Neural cell (in vitro differentiated cells): ENCODE measurements around the gene EHD1. TPM values are rescaled to one million over a fixed set of nuclear protein-coding genes. Genes with fewer than 3 reads are reported as not detected.

ENCODE experiments used
- H2AFZ ChIP-seq: fragments of 200-600, 300-800 bp; sonication (generic), shearing (Covaris generic); 2 replicates; pipeline ENCODE4 v1.6.0; 2014; ENCODE audit warnings: low read depth, mild to moderate bottlenecking, antibody characterized with exemption, low read length, moderate library complexity
- H3F3A ChIP-seq: fragments of 200-600 bp; shearing (Covaris generic); 2 replicates; pipeline ENCODE4 v1.6.1; 2016; ENCODE audit warnings: mild to moderate bottlenecking, moderate library complexity, mixed read lengths, antibody characterized with exemption, low read length; ENCODE audit not compliant: insufficient read depth, poor library complexity, severe bottlenecking
- H3K27ac ChIP-seq: fragments of 200-600, 300-800 bp; sonication (generic), shearing (Covaris generic); 2 replicates; pipeline ENCODE4 v1.5.1; 2014; ENCODE audit warnings: mild to moderate bottlenecking, low read length, moderate library complexity
- H3K27me3 ChIP-seq: fragments of 300-800, 200-600 bp; sonication (generic), shearing (Covaris generic); 2 replicates; pipeline ENCODE4 v1.6.0; 2014; ENCODE audit warnings: mild to moderate bottlenecking, low read depth, low read length, moderate library complexity; ENCODE audit not compliant: insufficient read depth
- H3K36me3 ChIP-seq: fragments of 300-800, 200-600 bp; sonication (generic), shearing (Covaris generic); 2 replicates; pipeline ENCODE4 v1.5.1; 2014; ENCODE audit warnings: mild to moderate bottlenecking, antibody characterized with exemption, low read length, moderate library complexity; ENCODE audit not compliant: insufficient read depth
- H3K4me2 ChIP-seq: fragments of 300-800, 200-600 bp; sonication (generic), shearing (Covaris generic); 2 replicates; pipeline ENCODE4 v1.6.0; 2014; ENCODE audit warnings: mild to moderate bottlenecking, low read length
- H3K4me3 ChIP-seq: fragments of 300-800, 200-600 bp; sonication (generic), shearing (Covaris generic); 2 replicates; pipeline ENCODE4 v1.5.1; 2014; ENCODE audit warnings: mild to moderate bottlenecking, low read length, moderate library complexity
- H3K79me2 ChIP-seq: fragments of 200-600 bp; shearing (Covaris generic); replicated peaks from 2 replicates; pipeline ENCODE4 v1.6.0; 2014; ENCODE audit warnings: mild to moderate bottlenecking, low read length, moderate library complexity; ENCODE audit not compliant: insufficient read depth
- H3K9ac ChIP-seq: fragments of 300-800, 200-600 bp; sonication (generic), shearing (Covaris generic); 2 replicates; pipeline ENCODE4 v1.6.1; 2016; ENCODE audit warnings: mild to moderate bottlenecking, low read length, mixed read lengths
- H3K9me2 ChIP-seq: fragments of 200-600 bp; shearing (Covaris generic); 2 replicates; pipeline ENCODE4 v1.6.1; 2016; ENCODE audit warnings: mild to moderate bottlenecking, low read length, mixed read lengths; ENCODE audit not compliant: insufficient read depth
- H3K9me3 ChIP-seq: fragments of 200-600, 300-800 bp; sonication (generic), shearing (Covaris generic); 2 replicates; pipeline ENCODE4 v1.6.1; 2016; ENCODE audit warnings: mild to moderate bottlenecking, mixed run types, low read length, moderate library complexity, mixed read lengths
- H4K20me1 ChIP-seq: fragments of 200-600 bp; shearing (Covaris generic); 2 replicates; pipeline ENCODE4 v1.6.1; 2016; ENCODE audit warnings: mild to moderate bottlenecking, mixed run types; ENCODE audit not compliant: insufficient read depth
- EP300 ChIP-seq: fragments of 450-650 bp; conservative IDR thresholded peaks from 2 replicates; pipeline ENCODE4 v1.6.1; 2014; ENCODE audit warnings: antibody characterized with exemption, mild to moderate bottlenecking, moderate library complexity; ENCODE audit not compliant: poor library complexity, severe bottlenecking
- EZH2 ChIP-seq: fragments of 200-600, 300-800 bp; shearing (Covaris generic), sonication (generic); IDR thresholded peaks from 2 replicates; pipeline ENCODE4 v1.6.1; 2014; ENCODE audit warnings: antibody characterized with exemption, low read length, borderline replicate concordance, mild to moderate bottlenecking; ENCODE audit not compliant: insufficient read depth, poor library complexity, severe bottlenecking
- MXI1 ChIP-seq: fragments of 450-650 bp; conservative IDR thresholded peaks from 2 replicates; pipeline ENCODE4 v1.6.1; 2014; ENCODE audit warnings: antibody characterized with exemption, mild to moderate bottlenecking; ENCODE audit not compliant: poor library complexity, severe bottlenecking
- POLR2AphosphoS5 ChIP-seq: IDR thresholded peaks from 2 replicates; pipeline ENCODE4 v1.6.1; 2012
- RAD21 ChIP-seq: fragments of 450-650 bp; conservative IDR thresholded peaks from 2 replicates; pipeline ENCODE4 v1.6.1; 2014; ENCODE audit warnings: antibody characterized with exemption, mild to moderate bottlenecking, moderate library complexity
- SMC3 ChIP-seq: fragments of 450-650 bp; conservative IDR thresholded peaks from 2 replicates; pipeline ENCODE4 v1.6.1; 2014; ENCODE audit warnings: antibody characterized with exemption, mild to moderate bottlenecking, moderate library complexity; ENCODE audit not compliant: poor library complexity
- TAF1 ChIP-seq: IDR thresholded peaks from 2 replicates; pipeline ENCODE4 v1.6.1; 2012; ENCODE audit warnings: low read depth
- polyA plus RNA-seq: library from polyadenylated mRNA; depleted of rRNA; stranded (reverse); fragments of >200 nt; gene quantifications from 2 replicates; pipeline ENCODE4 v1.2.3, GENCODE V29; 2014
- TF ChIP-seq, protein P1 (sequence below): IDR thresholded peaks from 2 replicates; pipeline ENCODE4 v1.6.1; 2012; ENCODE audit warnings: borderline replicate concordance
- TF ChIP-seq, protein P2 (sequence below): fragments of 450-650 bp; IDR thresholded peaks from 2 replicates; pipeline ENCODE4 v1.5.1; 2014; ENCODE audit warnings: antibody characterized with exemption, mild to moderate bottlenecking, moderate library complexity; ENCODE audit not compliant: poor library complexity, severe bottlenecking

EHD1 gene
- polyA plus RNA-seq, 1 donor from 2014 or later = 26.4 TPM

GRCh38 chr11:64805481-64805880, 72.9 kb downstream of the EHD1 start:
- H3K27me3 ChIP-seq = no peaks in the 10 kb centered on the region
- H3K27ac ChIP-seq = no peak overlapping the region
- TF ChIP-seq, protein P1, sequence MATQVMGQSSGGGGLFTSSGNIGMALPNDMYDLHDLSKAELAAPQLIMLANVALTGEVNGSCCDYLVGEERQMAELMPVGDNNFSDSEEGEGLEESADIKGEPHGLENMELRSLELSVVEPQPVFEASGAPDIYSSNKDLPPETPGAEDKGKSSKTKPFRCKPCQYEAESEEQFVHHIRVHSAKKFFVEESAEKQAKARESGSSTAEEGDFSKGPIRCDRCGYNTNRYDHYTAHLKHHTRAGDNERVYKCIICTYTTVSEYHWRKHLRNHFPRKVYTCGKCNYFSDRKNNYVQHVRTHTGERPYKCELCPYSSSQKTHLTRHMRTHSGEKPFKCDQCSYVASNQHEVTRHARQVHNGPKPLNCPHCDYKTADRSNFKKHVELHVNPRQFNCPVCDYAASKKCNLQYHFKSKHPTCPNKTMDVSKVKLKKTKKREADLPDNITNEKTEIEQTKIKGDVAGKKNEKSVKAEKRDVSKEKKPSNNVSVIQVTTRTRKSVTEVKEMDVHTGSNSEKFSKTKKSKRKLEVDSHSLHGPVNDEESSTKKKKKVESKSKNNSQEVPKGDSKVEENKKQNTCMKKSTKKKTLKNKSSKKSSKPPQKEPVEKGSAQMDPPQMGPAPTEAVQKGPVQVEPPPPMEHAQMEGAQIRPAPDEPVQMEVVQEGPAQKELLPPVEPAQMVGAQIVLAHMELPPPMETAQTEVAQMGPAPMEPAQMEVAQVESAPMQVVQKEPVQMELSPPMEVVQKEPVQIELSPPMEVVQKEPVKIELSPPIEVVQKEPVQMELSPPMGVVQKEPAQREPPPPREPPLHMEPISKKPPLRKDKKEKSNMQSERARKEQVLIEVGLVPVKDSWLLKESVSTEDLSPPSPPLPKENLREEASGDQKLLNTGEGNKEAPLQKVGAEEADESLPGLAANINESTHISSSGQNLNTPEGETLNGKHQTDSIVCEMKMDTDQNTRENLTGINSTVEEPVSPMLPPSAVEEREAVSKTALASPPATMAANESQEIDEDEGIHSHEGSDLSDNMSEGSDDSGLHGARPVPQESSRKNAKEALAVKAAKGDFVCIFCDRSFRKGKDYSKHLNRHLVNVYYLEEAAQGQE = no peak
- TF ChIP-seq EP300 (no peak), MXI1 (no peak), RAD21 (no peak), EZH2 (no peak), TAF1 (no peak), POLR2AphosphoS5 (no peak), SMC3 (no peak)
- TF ChIP-seq, protein P2, sequence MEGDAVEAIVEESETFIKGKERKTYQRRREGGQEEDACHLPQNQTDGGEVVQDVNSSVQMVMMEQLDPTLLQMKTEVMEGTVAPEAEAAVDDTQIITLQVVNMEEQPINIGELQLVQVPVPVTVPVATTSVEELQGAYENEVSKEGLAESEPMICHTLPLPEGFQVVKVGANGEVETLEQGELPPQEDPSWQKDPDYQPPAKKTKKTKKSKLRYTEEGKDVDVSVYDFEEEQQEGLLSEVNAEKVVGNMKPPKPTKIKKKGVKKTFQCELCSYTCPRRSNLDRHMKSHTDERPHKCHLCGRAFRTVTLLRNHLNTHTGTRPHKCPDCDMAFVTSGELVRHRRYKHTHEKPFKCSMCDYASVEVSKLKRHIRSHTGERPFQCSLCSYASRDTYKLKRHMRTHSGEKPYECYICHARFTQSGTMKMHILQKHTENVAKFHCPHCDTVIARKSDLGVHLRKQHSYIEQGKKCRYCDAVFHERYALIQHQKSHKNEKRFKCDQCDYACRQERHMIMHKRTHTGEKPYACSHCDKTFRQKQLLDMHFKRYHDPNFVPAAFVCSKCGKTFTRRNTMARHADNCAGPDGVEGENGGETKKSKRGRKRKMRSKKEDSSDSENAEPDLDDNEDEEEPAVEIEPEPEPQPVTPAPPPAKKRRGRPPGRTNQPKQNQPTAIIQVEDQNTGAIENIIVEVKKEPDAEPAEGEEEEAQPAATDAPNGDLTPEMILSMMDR = no peak
- H3K4me2 ChIP-seq = no peak overlapping the region
- no peak overlapping the region for H3K4me3 ChIP-seq
- peaks cover 9% of the 10 kb centered on the region for H3K36me3 ChIP-seq
- H3K9me3 ChIP-seq = no peaks in the 10 kb centered on the region
- H3K9me2 ChIP-seq = no peaks in the 10 kb centered on the region
- no peaks in the 10 kb centered on the region for H3F3A ChIP-seq
- H3K9ac ChIP-seq = no peak overlapping the region
- no peaks in the 10 kb centered on the region for H4K20me1 ChIP-seq
- no peak overlapping the region for H2AFZ ChIP-seq
- peaks cover 8% of the 10 kb centered on the region for H3K79me2 ChIP-seq

DNA sequence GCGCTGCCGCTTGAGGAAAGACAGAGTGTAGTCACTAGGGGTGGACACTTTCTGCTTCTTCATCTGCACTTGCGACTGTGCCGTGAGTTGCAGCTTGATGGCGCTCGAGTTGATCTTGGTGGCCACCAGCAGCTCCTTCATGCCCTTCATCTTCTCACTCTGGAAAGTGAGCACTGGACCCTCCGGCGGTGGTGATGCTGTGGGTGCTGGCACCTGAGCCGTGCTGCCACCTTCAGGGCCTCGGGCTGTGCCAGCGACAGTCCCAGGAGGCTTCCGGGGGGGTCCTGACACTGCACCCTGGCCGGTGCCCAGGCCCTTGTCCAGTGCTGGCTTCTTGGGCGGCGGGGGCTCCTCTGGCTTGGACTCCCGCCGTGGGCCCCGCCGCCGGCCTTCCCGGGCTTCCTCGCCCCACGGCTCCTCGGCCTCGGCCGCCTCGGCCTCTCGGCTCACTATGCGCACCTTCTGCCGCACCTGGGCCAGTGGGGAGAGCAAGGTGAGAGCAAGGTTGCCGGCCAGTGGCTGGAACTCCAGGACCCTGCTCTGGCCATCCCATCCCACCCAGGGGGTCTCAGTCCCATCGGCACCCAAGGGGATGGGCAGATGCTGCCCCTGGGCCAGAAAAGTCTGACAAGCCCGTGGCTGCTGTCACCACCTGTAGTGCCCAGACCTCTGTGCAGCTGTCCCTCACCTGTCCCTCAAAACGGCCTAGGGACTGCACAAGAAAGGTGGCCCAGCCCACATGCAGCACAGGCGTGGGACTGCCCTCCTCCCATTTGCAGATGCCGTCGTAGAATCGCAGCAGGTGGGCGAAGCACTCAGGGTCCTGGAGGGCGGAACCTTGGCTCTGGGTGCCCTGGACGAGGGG, 73.8 kb downstream of the EHD1 start:
- H3K36me3 ChIP-seq = peaks cover 9% of the 10 kb centered on the region
- no peak overlapping the region for H3K4me2 ChIP-seq

More for the DNA sequence above, 73.8 kb downstream of the EHD1 start:
- Histone ChIP-seq H3K27ac (no peak overlapping the region), H3F3A (no peaks in the 10 kb centered on the region), H2AFZ (no peak overlapping the region), H3K79me2 (peaks cover 6% of the 10 kb centered on the region), H3K4me3 (no peak overlapping the region), H4K20me1 (no peaks in the 10 kb centered on the region), H3K27me3 (no peaks in the 10 kb centered on the region), H3K9ac (no peak overlapping the region), H3K9me2 (no peaks in the 10 kb centered on the region), H3K9me3 (no peaks in the 10 kb centered on the region)
- TF ChIP-seq SMC3 = no peak
